CD4-positive, alpha-beta T cell treated with Interleukin-2 at 100 ng/mL for 4 hours (primary cell): ENCODE data around the gene OVOL3.

Experiments used
- DNase-seq: peaks from one replicate; pipeline ENCODE4 v3.0.0-alpha.2; 2020; ENCODE audit warnings: low spot score

The OVOL3 gene

GRCh38 chr19:36100476-36100875 is 10.5 kb upstream of the OVOL3 start:
- no peak for DNase-seq

- no peak for DNase-seq
Observed at GRCh38 chr19:36101550-36102327, 9.2 kb upstream of the OVOL3 start.

GRCh38 chr19:36103040-36103626 is 7.8 kb upstream of the OVOL3 start:
- DNase-seq = no peak

GRCh38 chr19:36103842-36104552 is 6.9 kb upstream of the OVOL3 start:
- no peak for DNase-seq

GRCh38 chr19:36106441-36106840 is 4.5 kb upstream of the OVOL3 start:
- no peak for DNase-seq

- no peak for DNase-seq
Observed at GRCh38 chr19:36106991-36107390, 4.0 kb upstream of the OVOL3 start.

- DNase-seq = no peak
Observed at GRCh38 chr19:36108684-36109083, 2.3 kb upstream of the OVOL3 start.

- DNase-seq = no peak
Observed at GRCh38 chr19:36111200-36111539, 227 bp downstream of the OVOL3 start.

GRCh38 chr19:36112678-36113077 is 1.7 kb downstream of the OVOL3 start:
- no peak for DNase-seq

- no peak for DNase-seq
Observed at GRCh38 chr19:36113425-36113824, 2.5 kb downstream of the OVOL3 start.

GRCh38 chr19:36113894-36114720 is 3.2 kb downstream of the OVOL3 start:
- no peak for DNase-seq

GRCh38 chr19:36114721-36115452 is 3.9 kb downstream of the OVOL3 start, which contains the start of gene POLR2I:
POLR2I (minus strand) TSS chr19:36114875; CDS start chr19:36114856, 19 bp downstream.
- DNase-seq = peak; percentile 100

GRCh38 chr19:36115453-36116343 is 4.8 kb downstream of the OVOL3 start, which contains the start of gene TBCB:
TBCB (plus strand) TSS chr19:36115468; CDS start chr19:36115561, 93 bp downstream.
- DNase-seq = peak; percentile 92

GRCh38 chr19:36116344-36116637 is 5.3 kb downstream of the OVOL3 start:
- DNase-seq = no peak

- DNase-seq = no peak
Observed at GRCh38 chr19:36120092-36120983, 9.4 kb downstream of the OVOL3 start.

- DNase-seq = no peak
Observed at GRCh38 chr19:36120984-36121358, 10.0 kb downstream of the OVOL3 start.

- no peak for DNase-seq
Observed at GRCh38 chr19:36121486-36122124, 10.7 kb downstream of the OVOL3 start.

- DNase-seq = no peak
Observed at GRCh38 chr19:36125557-36125956, 14.6 kb downstream of the OVOL3 start.

GRCh38 chr19:36128392-36128736 is 17.4 kb downstream of the OVOL3 start:
- DNase-seq = no peak
